ENCODE data around the gene PKP2.
"Not testable (repeated sequence)": the region's sequence is repeated elsewhere in the genome, so short reads cannot be mapped to it uniquely, and the experiment has no call there.

The PKP2 gene

GRCh38 chr12:32897281-32897610, 669 bp upstream of the PKP2 start:
- H3K4me3 ChIP-seq (ENCODE audit: low read depth, low read length): peak overlapping the region; percentile 58

- H3K4me3 ChIP-seq (ENCODE audit: low read depth, low read length): peak overlapping the region; percentile 82
Measured at GRCh38 chr12:32895688-32896431, 717 bp downstream of the PKP2 start.

GRCh38 chr12:32894566-32894965, 2.0 kb downstream of the PKP2 start:
- no peak overlapping the region for H3K4me3 ChIP-seq (ENCODE audit: low read depth, low read length)

- H3K4me3 ChIP-seq (ENCODE audit: low read depth, low read length): no peak overlapping the region
Measured at GRCh38 chr12:32893458-32893857, 3.1 kb downstream of the PKP2 start.

- no peak overlapping the region for H3K4me3 ChIP-seq (ENCODE audit: low read depth, low read length)
Measured at GRCh38 chr12:32893043-32893442, 3.5 kb downstream of the PKP2 start.

GRCh38 chr12:32892369-32892768, 4.2 kb downstream of the PKP2 start:
- not testable (repeated sequence) for H3K4me3 ChIP-seq (ENCODE audit: low read depth, low read length)

GRCh38 chr12:32891956-32892355, 4.6 kb downstream of the PKP2 start:
- no peak overlapping the region for H3K4me3 ChIP-seq (ENCODE audit: low read depth, low read length)

GRCh38 chr12:32891526-32891925, 5.1 kb downstream of the PKP2 start:
- H3K4me3 ChIP-seq (ENCODE audit: low read depth, low read length): no peak overlapping the region

GRCh38 chr12:32889011-32889760, 7.4 kb downstream of the PKP2 start:
- H3K4me3 ChIP-seq (ENCODE audit: low read depth, low read length): no peak overlapping the region

- H3K4me3 ChIP-seq (ENCODE audit: low read depth, low read length): no peak overlapping the region
Measured at GRCh38 chr12:32887058-32887457, 9.5 kb downstream of the PKP2 start.

GRCh38 chr12:32885831-32886230, 10.7 kb downstream of the PKP2 start:
- H3K4me3 ChIP-seq (ENCODE audit: low read depth, low read length): no peak overlapping the region

- no peak overlapping the region for H3K4me3 ChIP-seq (ENCODE audit: low read depth, low read length)
Measured at GRCh38 chr12:32884962-32885361, 11.6 kb downstream of the PKP2 start.

- no peak overlapping the region for H3K4me3 ChIP-seq (ENCODE audit: low read depth, low read length)
Measured at GRCh38 chr12:32881702-32882101, 14.9 kb downstream of the PKP2 start.

GRCh38 chr12:32881107-32881506, 15.5 kb downstream of the PKP2 start:
- no peak overlapping the region for H3K4me3 ChIP-seq (ENCODE audit: low read depth, low read length)

GRCh38 chr12:32879066-32879465, 17.5 kb downstream of the PKP2 start:
- H3K4me3 ChIP-seq (ENCODE audit: low read depth, low read length): not testable (repeated sequence)

- no peak overlapping the region for H3K4me3 ChIP-seq (ENCODE audit: low read depth, low read length)
Measured at GRCh38 chr12:32877601-32878459, 18.7 kb downstream of the PKP2 start.

GRCh38 chr12:32876004-32876403, 20.6 kb downstream of the PKP2 start:
- no peak overlapping the region for H3K4me3 ChIP-seq (ENCODE audit: low read depth, low read length)

GRCh38 chr12:32874975-32875374, 21.6 kb downstream of the PKP2 start:
- H3K4me3 ChIP-seq (ENCODE audit: low read depth, low read length): no peak overlapping the region

GRCh38 chr12:32874078-32874477, 22.5 kb downstream of the PKP2 start:
- no peak overlapping the region for H3K4me3 ChIP-seq (ENCODE audit: low read depth, low read length)

GRCh38 chr12:32872416-32872815, 24.2 kb downstream of the PKP2 start:
- not testable (repeated sequence) for H3K4me3 ChIP-seq (ENCODE audit: low read depth, low read length)

- no peak overlapping the region for H3K4me3 ChIP-seq (ENCODE audit: low read depth, low read length)
Measured at GRCh38 chr12:32870716-32871115, 25.9 kb downstream of the PKP2 start.

- no peak overlapping the region for H3K4me3 ChIP-seq (ENCODE audit: low read depth, low read length)
Measured at GRCh38 chr12:32868885-32869284, 27.7 kb downstream of the PKP2 start.
